ENCODE measurements around the gene ADARB2. TPM values are rescaled to one million over a fixed set of nuclear protein-coding genes. Genes with fewer than 3 reads are reported as not detected.

ADARB2 gene
- total RNA-seq, 1 donor from 2014 or later: under 0.01 TPM

GRCh38 chr10:1148855-1149605, 588.3 kb downstream of the ADARB2 start:
- Histone ChIP-seq H3K9me3 (ENCODE audit: control insufficient read depth in 3 of 3, low read length in 3 of 3) (peaks cover 0 to 6% (median 3%) of the 10 kb centered on the region in 3 donors), H3K4me3 (ENCODE audit: low read length in 3 of 3) (no peak overlapping the region), H3K27ac (ENCODE audit: low read depth, low read length) (no peak overlapping the region), H3K36me3 (ENCODE audit: control insufficient read depth in 3 of 3, insufficient read depth in 3 of 3, low read length in 3 of 3) (no peaks in the 10 kb centered on the region), H3K4me1 (ENCODE audit: control insufficient read depth in 3 of 3, insufficient read depth in 3 of 3, low read length in 3 of 3) (no peaks in the 10 kb centered on the region), H3K9ac (ENCODE audit: low read depth in 1 of 3, low read length in 3 of 3) (no peak overlapping the region), H3K27me3 (ENCODE audit: control insufficient read depth in 3 of 3, insufficient read depth in 3 of 3, low read length in 3 of 3) (no peaks in the 10 kb centered on the region)

- Histone ChIP-seq H3K36me3 (ENCODE audit: control insufficient read depth in 3 of 3, insufficient read depth in 3 of 3, low read length in 3 of 3) (no peaks in the 10 kb centered on the region), H3K4me3 (ENCODE audit: low read length in 3 of 3) (no peak overlapping the region), H3K9ac (ENCODE audit: low read depth in 1 of 3, low read length in 3 of 3) (no peak overlapping the region), H3K9me3 (ENCODE audit: control insufficient read depth in 3 of 3, low read length in 3 of 3) (peaks cover 0 to 6% (median 3%) of the 10 kb centered on the region in 3 donors), H3K27me3 (ENCODE audit: control insufficient read depth in 3 of 3, insufficient read depth in 3 of 3, low read length in 3 of 3) (no peaks in the 10 kb centered on the region), H3K27ac (ENCODE audit: low read depth, low read length) (no peak overlapping the region), H3K4me1 (ENCODE audit: control insufficient read depth in 3 of 3, insufficient read depth in 3 of 3, low read length in 3 of 3) (no peaks in the 10 kb centered on the region)
Measured at GRCh38 chr10:1147810-1148209, 589.5 kb downstream of the ADARB2 start.

GRCh38 chr10:1142596-1142995, 594.7 kb downstream of the ADARB2 start:
- no peaks in the 10 kb centered on the region for H3K36me3 ChIP-seq (ENCODE audit: control insufficient read depth in 3 of 3, insufficient read depth in 3 of 3, low read length in 3 of 3)
- H3K9me3 ChIP-seq (ENCODE audit: control insufficient read depth in 3 of 3, low read length in 3 of 3): peaks cover 0 to 6% (median 3%) of the 10 kb centered on the region in 3 donors
- H3K27ac ChIP-seq (ENCODE audit: low read depth, low read length): no peak overlapping the region
- H3K4me1 ChIP-seq (ENCODE audit: control insufficient read depth in 3 of 3, insufficient read depth in 3 of 3, low read length in 3 of 3): no peaks in the 10 kb centered on the region
- no peaks in the 10 kb centered on the region for H3K27me3 ChIP-seq (ENCODE audit: control insufficient read depth in 3 of 3, insufficient read depth in 3 of 3, low read length in 3 of 3)
- H3K4me3 ChIP-seq (ENCODE audit: low read length in 3 of 3): no peak overlapping the region
- no peak overlapping the region for H3K9ac ChIP-seq (ENCODE audit: low read depth in 1 of 3, low read length in 3 of 3)

- no peaks in the 10 kb centered on the region for H3K36me3 ChIP-seq (ENCODE audit: control insufficient read depth in 3 of 3, insufficient read depth in 3 of 3, low read length in 3 of 3)
- H3K4me3 ChIP-seq (ENCODE audit: low read length in 3 of 3): no peak overlapping the region
- H3K9ac ChIP-seq (ENCODE audit: low read depth in 1 of 3, low read length in 3 of 3): no peak overlapping the region
- H3K27ac ChIP-seq (ENCODE audit: low read depth, low read length): no peak overlapping the region
- peaks cover 0 to 6% (median 3%) of the 10 kb centered on the region in 3 donors for H3K9me3 ChIP-seq (ENCODE audit: control insufficient read depth in 3 of 3, low read length in 3 of 3)
- no peaks in the 10 kb centered on the region for H3K4me1 ChIP-seq (ENCODE audit: control insufficient read depth in 3 of 3, insufficient read depth in 3 of 3, low read length in 3 of 3)
- no peaks in the 10 kb centered on the region for H3K27me3 ChIP-seq (ENCODE audit: control insufficient read depth in 3 of 3, insufficient read depth in 3 of 3, low read length in 3 of 3)
Measured at GRCh38 chr10:1141701-1142100, 595.6 kb downstream of the ADARB2 start.

GRCh38 chr10:1141261-1141660, 596.1 kb downstream of the ADARB2 start:
- Histone ChIP-seq H3K4me3 (ENCODE audit: low read length in 3 of 3) (no peak overlapping the region), H3K9ac (ENCODE audit: low read depth in 1 of 3, low read length in 3 of 3) (no peak overlapping the region), H3K36me3 (ENCODE audit: control insufficient read depth in 3 of 3, insufficient read depth in 3 of 3, low read length in 3 of 3) (no peaks in the 10 kb centered on the region), H3K27ac (ENCODE audit: low read depth, low read length) (no peak overlapping the region), H3K9me3 (ENCODE audit: control insufficient read depth in 3 of 3, low read length in 3 of 3) (peaks cover 0 to 6% (median 3%) of the 10 kb centered on the region in 3 donors), H3K4me1 (ENCODE audit: control insufficient read depth in 3 of 3, insufficient read depth in 3 of 3, low read length in 3 of 3) (no peaks in the 10 kb centered on the region), H3K27me3 (ENCODE audit: control insufficient read depth in 3 of 3, insufficient read depth in 3 of 3, low read length in 3 of 3) (no peaks in the 10 kb centered on the region)

GRCh38 chr10:1138529-1138928, 598.8 kb downstream of the ADARB2 start:
- H3K36me3 ChIP-seq (ENCODE audit: control insufficient read depth in 3 of 3, insufficient read depth in 3 of 3, low read length in 3 of 3): no peaks in the 10 kb centered on the region
- H3K4me1 ChIP-seq (ENCODE audit: control insufficient read depth in 3 of 3, insufficient read depth in 3 of 3, low read length in 3 of 3): no peaks in the 10 kb centered on the region
- no peak overlapping the region for H3K9ac ChIP-seq (ENCODE audit: low read depth in 1 of 3, low read length in 3 of 3)
- H3K27me3 ChIP-seq (ENCODE audit: control insufficient read depth in 3 of 3, insufficient read depth in 3 of 3, low read length in 3 of 3): no peaks in the 10 kb centered on the region
- H3K9me3 ChIP-seq (ENCODE audit: control insufficient read depth in 3 of 3, low read length in 3 of 3): no peaks in the 10 kb centered on the region
- no peak overlapping the region for H3K4me3 ChIP-seq (ENCODE audit: low read length in 3 of 3)
- H3K27ac ChIP-seq (ENCODE audit: low read depth, low read length): no peak overlapping the region

- H3K27me3 ChIP-seq (ENCODE audit: control insufficient read depth in 3 of 3, insufficient read depth in 3 of 3, low read length in 3 of 3): no peaks in the 10 kb centered on the region
- H3K9me3 ChIP-seq (ENCODE audit: control insufficient read depth in 3 of 3, low read length in 3 of 3): no peaks in the 10 kb centered on the region
- no peak overlapping the region for H3K4me3 ChIP-seq (ENCODE audit: low read length in 3 of 3)
- H3K27ac ChIP-seq (ENCODE audit: low read depth, low read length): no peak overlapping the region
- no peak overlapping the region for H3K9ac ChIP-seq (ENCODE audit: low read depth in 1 of 3, low read length in 3 of 3)
- H3K36me3 ChIP-seq (ENCODE audit: control insufficient read depth in 3 of 3, insufficient read depth in 3 of 3, low read length in 3 of 3): no peaks in the 10 kb centered on the region
- H3K4me1 ChIP-seq (ENCODE audit: control insufficient read depth in 3 of 3, insufficient read depth in 3 of 3, low read length in 3 of 3): no peaks in the 10 kb centered on the region
Measured at GRCh38 chr10:1137499-1138163, 599.7 kb downstream of the ADARB2 start.

GRCh38 chr10:1136268-1136667, 601.1 kb downstream of the ADARB2 start:
- Histone ChIP-seq H3K4me3 (ENCODE audit: low read length in 3 of 3) (no peak overlapping the region), H3K27me3 (ENCODE audit: control insufficient read depth in 3 of 3, insufficient read depth in 3 of 3, low read length in 3 of 3) (no peaks in the 10 kb centered on the region), H3K27ac (ENCODE audit: low read depth, low read length) (no peak overlapping the region), H3K9ac (ENCODE audit: low read depth in 1 of 3, low read length in 3 of 3) (no peak overlapping the region), H3K4me1 (ENCODE audit: control insufficient read depth in 3 of 3, insufficient read depth in 3 of 3, low read length in 3 of 3) (no peaks in the 10 kb centered on the region), H3K36me3 (ENCODE audit: control insufficient read depth in 3 of 3, insufficient read depth in 3 of 3, low read length in 3 of 3) (peaks cover 2 to 6% (median 3%) of the 10 kb centered on the region in 3 donors), H3K9me3 (ENCODE audit: control insufficient read depth in 3 of 3, low read length in 3 of 3) (no peaks in the 10 kb centered on the region)

GRCh38 chr10:1134156-1134555, 603.2 kb downstream of the ADARB2 start:
- H3K36me3 ChIP-seq (ENCODE audit: control insufficient read depth in 3 of 3, insufficient read depth in 3 of 3, low read length in 3 of 3): peaks cover 23 to 26% (median 24%) of the 10 kb centered on the region in 3 donors
- H3K27ac ChIP-seq (ENCODE audit: low read depth, low read length): no peak overlapping the region
- no peaks in the 10 kb centered on the region for H3K9me3 ChIP-seq (ENCODE audit: control insufficient read depth in 3 of 3, low read length in 3 of 3)
- no peak overlapping the region for H3K9ac ChIP-seq (ENCODE audit: low read depth in 1 of 3, low read length in 3 of 3)
- H3K27me3 ChIP-seq (ENCODE audit: control insufficient read depth in 3 of 3, insufficient read depth in 3 of 3, low read length in 3 of 3): no peaks in the 10 kb centered on the region
- H3K4me3 ChIP-seq (ENCODE audit: low read length in 3 of 3): no peak overlapping the region
- H3K4me1 ChIP-seq (ENCODE audit: control insufficient read depth in 3 of 3, insufficient read depth in 3 of 3, low read length in 3 of 3): no peaks in the 10 kb centered on the region

GRCh38 chr10:1133495-1134045, 603.8 kb downstream of the ADARB2 start:
- Histone ChIP-seq H3K4me3 (ENCODE audit: low read length in 3 of 3) (no peak overlapping the region), H3K27ac (ENCODE audit: low read depth, low read length) (no peak overlapping the region), H3K27me3 (ENCODE audit: control insufficient read depth in 3 of 3, insufficient read depth in 3 of 3, low read length in 3 of 3) (no peaks in the 10 kb centered on the region), H3K9me3 (ENCODE audit: control insufficient read depth in 3 of 3, low read length in 3 of 3) (no peaks in the 10 kb centered on the region), H3K36me3 (ENCODE audit: control insufficient read depth in 3 of 3, insufficient read depth in 3 of 3, low read length in 3 of 3) (peaks cover 28 to 32% (median 30%) of the 10 kb centered on the region in 3 donors), H3K9ac (ENCODE audit: low read depth in 1 of 3, low read length in 3 of 3) (no peak overlapping the region), H3K4me1 (ENCODE audit: control insufficient read depth in 3 of 3, insufficient read depth in 3 of 3, low read length in 3 of 3) (no peaks in the 10 kb centered on the region)

All from skeletal muscle tissue (tissue), 4 donors.